Mammary epithelial cell (primary cell): ENCODE results near the gene ACOX3.

Experiments
- EZH2 ChIP-seq: IDR thresholded peaks from 2 replicates; pipeline ENCODE4 v1.6.1; 2012; ENCODE audit warnings: low read length, inconsistent platforms, borderline replicate concordance
- TF ChIP-seq, protein P1 (sequence below), 2 donors: IDR thresholded peaks in 1 of 2; conservative IDR thresholded peaks in 1 of 2; 2 replicates each; pipeline ENCODE4 v1.5.1; 2011 to 2012; ENCODE audit warnings: inconsistent platforms in 2 of 2, low read length in 2 of 2, mild to moderate bottlenecking in 2 of 2, control low read depth in 1 of 2, low read depth in 1 of 2; ENCODE audit not compliant: insufficient read depth in 1 of 2; ENCODE audit errors: extremely low read depth in 1 of 2

DNA sequence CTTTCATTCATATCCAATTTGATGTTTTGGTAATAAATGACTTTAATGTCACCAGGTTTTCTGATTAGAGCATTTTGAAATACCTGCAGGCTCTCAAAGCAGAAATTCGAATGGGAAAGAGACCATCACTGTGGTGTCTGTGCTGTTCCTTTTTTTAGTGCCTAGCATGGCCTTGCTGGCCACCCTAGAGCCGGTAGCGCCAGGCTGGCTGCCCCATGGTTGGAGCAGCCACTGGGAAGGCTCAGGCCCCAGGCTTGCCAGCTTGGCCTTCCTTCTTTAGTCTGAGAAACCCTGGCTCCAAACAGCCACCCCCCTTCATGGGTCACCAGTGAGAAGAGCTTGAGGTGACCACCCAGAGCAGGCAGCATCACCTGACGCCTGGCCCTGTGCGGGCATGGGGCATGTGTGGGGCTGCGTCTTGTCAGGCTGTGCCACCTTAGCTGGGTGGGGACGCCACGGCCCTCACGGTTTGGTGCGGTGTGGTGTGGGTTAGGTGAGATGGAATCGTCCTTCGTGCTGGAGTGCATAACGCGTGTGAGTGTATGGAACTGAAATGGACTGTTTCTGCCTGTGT, 30.0 kb upstream of the ACOX3 start:
- TF ChIP-seq, protein P1, sequence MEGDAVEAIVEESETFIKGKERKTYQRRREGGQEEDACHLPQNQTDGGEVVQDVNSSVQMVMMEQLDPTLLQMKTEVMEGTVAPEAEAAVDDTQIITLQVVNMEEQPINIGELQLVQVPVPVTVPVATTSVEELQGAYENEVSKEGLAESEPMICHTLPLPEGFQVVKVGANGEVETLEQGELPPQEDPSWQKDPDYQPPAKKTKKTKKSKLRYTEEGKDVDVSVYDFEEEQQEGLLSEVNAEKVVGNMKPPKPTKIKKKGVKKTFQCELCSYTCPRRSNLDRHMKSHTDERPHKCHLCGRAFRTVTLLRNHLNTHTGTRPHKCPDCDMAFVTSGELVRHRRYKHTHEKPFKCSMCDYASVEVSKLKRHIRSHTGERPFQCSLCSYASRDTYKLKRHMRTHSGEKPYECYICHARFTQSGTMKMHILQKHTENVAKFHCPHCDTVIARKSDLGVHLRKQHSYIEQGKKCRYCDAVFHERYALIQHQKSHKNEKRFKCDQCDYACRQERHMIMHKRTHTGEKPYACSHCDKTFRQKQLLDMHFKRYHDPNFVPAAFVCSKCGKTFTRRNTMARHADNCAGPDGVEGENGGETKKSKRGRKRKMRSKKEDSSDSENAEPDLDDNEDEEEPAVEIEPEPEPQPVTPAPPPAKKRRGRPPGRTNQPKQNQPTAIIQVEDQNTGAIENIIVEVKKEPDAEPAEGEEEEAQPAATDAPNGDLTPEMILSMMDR (conservative IDR thresholded peaks at IDR 0.05 in 1 of 2, IDR thresholded peaks at IDR 0.05 in 1 of 2; ENCODE audit: extremely low read depth in 1 of 2, insufficient read depth in 1 of 2, low read depth in 1 of 2, low read length in 2 of 2), result no peak
- TF ChIP-seq EZH2, result no peak
